ENCODE results near the gene WDPCP.

- TF ChIP-seq ATF3 (IDR thresholded peaks at IDR 0.05) (no peak), CTCF (IDR thresholded peaks at IDR 0.05; ENCODE audit: low read depth, low read length, missing input control) (no peak), RXRA (IDR thresholded peaks at IDR 0.05) (no peak), FOXA2 (IDR thresholded peaks at IDR 0.05) (no peak), RAD21 (IDR thresholded peaks at IDR 0.05) (no peak), JUND (IDR thresholded peaks at IDR 0.05) (no peak), MAX (IDR thresholded peaks at IDR 0.05) (no peak), ZBTB33 (IDR thresholded peaks at IDR 0.05) (no peak), TAF1 (conservative IDR thresholded peaks at IDR 0.05) (no peak), REST (IDR thresholded peaks at IDR 0.05) (no peak), EGR1 (IDR thresholded peaks at IDR 0.05; ENCODE audit: low read depth in 2 of 2) (no peak), HNF4G (IDR thresholded peaks at IDR 0.05) (no peak), GABPA (IDR thresholded peaks at IDR 0.05 in 1 of 2, conservative IDR thresholded peaks at IDR 0.05 in 1 of 2) (no peak), YY1 (IDR thresholded peaks at IDR 0.05) (no peak)
Observed at GRCh38 chr2:63268946-63269345, 319.3 kb downstream of the WDPCP start.
